Endothelial cell of umbilical vein (primary cell): ENCODE data around the gene PLD1. TPM values are rescaled to one million over a fixed set of nuclear protein-coding genes. Genes with fewer than 3 reads are reported as not detected.

Experiments used
- BruUV-seq: library from RNA; stranded (reverse); fragments of 400-500 nt; replicated peaks from 2 replicates; lab custom pipeline; 2021; lab: Mats Ljungman, UMichigan
- CTCF ChIA-PET: fragments of 300-600, 350-600 bp; sonication (Branson Sonifier 250); formaldehyde crosslinking; loops from one replicate; lab custom pipeline; 2021; ENCODE audit warnings: antibody characterized with exemption, inconsistent platforms; lab: Charles Lee
- POLR2A ChIA-PET: fragments of 300-600, 350-600 bp; sonication (Branson Sonifier 250); formaldehyde crosslinking; loops from one replicate; lab custom pipeline; 2021; ENCODE audit warnings: antibody characterized with exemption, inconsistent platforms; lab: Charles Lee
- DNase-seq: peaks from one replicate; pipeline ENCODE4 v3.0.0-alpha.2; 2011; ENCODE audit warnings: low read depth, low spot score
- FAIRE-seq: peaks from 2 replicates; lab custom pipeline; 2011; peaks lifted over from hg19 to GRCh38; lab: Jason Lieb, UNC
- H2AFZ ChIP-seq: 2 replicates; pipeline ENCODE4 v1.6.0; 2012; ENCODE audit warnings: low read depth, low read length, control low read depth, inconsistent platforms
- H3K27ac ChIP-seq: 2 replicates; pipeline ENCODE4 v1.5.1; 2011; ENCODE audit warnings: low read depth, mild to moderate bottlenecking, control low read depth, low read length, moderate library complexity; ENCODE audit not compliant: insufficient read depth
- H3K27me3 ChIP-seq, 2 experiments: 2 replicates each; pipeline versions ENCODE4 v1.6.0 to v1.6.1; 2011; ENCODE audit warnings: low read length in 2 of 2, mixed read lengths in 1 of 2; ENCODE audit not compliant: control insufficient read depth in 2 of 2, insufficient read depth in 2 of 2
- H3K36me3 ChIP-seq, 2 experiments: 2 replicates in 1 of 2; 3 replicates in 1 of 2; pipeline ENCODE4 v1.5.1; 2011; ENCODE audit warnings: low read length in 2 of 2, mild to moderate bottlenecking in 1 of 2, moderate library complexity in 1 of 2; ENCODE audit not compliant: control insufficient read depth in 2 of 2, insufficient read depth in 2 of 2; ENCODE audit errors: extremely low read depth in 1 of 2
- H3K4me1 ChIP-seq: 3 replicates; pipeline ENCODE4 v1.5.1; 2011; ENCODE audit warnings: mild to moderate bottlenecking, low read length; ENCODE audit not compliant: control insufficient read depth, insufficient read depth; ENCODE audit errors: extremely low read depth
- H3K4me2 ChIP-seq: 2 replicates; pipeline ENCODE4 v1.6.1; 2011; ENCODE audit warnings: low read length, control low read depth, mixed read lengths; ENCODE audit not compliant: insufficient read depth
- H3K4me3 ChIP-seq, 3 experiments: fragments of 200-600 bp in 1 of 3; sonication (generic), shearing (Covaris generic) in 1 of 3; replicated peaks in 1 of 3; 2 replicates each; pipeline ENCODE4 v1.5.1; 2011 to 2016; ENCODE audit warnings: control low read depth in 3 of 3, low read length in 3 of 3, mild to moderate bottlenecking in 2 of 3, inconsistent platforms in 1 of 3, low read depth in 1 of 3, moderate library complexity in 1 of 3; ENCODE audit not compliant: insufficient read depth in 1 of 3
- H3K79me2 ChIP-seq: 2 replicates; pipeline ENCODE4 v1.6.0; 2012; ENCODE audit warnings: low read length, inconsistent platforms; ENCODE audit not compliant: control insufficient read depth, insufficient read depth
- H3K9ac ChIP-seq: replicated peaks from 2 replicates; pipeline ENCODE3; 2011; ENCODE audit warnings: low read length, control low read depth; ENCODE audit not compliant: insufficient read depth; ENCODE audit errors: extremely low read depth
- H3K9me1 ChIP-seq: replicated peaks from 3 replicates; pipeline ENCODE4 v1.6.0; 2011; ENCODE audit warnings: mild to moderate bottlenecking, low read length; ENCODE audit not compliant: control insufficient read depth, insufficient read depth; ENCODE audit errors: extremely low read depth
- H3K9me3 ChIP-seq: replicated peaks from 2 replicates; pipeline ENCODE4 v1.5.1; 2012; ENCODE audit warnings: low read length, inconsistent platforms; ENCODE audit not compliant: control insufficient read depth, insufficient read depth
- H4K20me1 ChIP-seq: replicated peaks from 2 replicates; pipeline ENCODE3; 2011; ENCODE audit warnings: mild to moderate bottlenecking, low read length; ENCODE audit not compliant: control insufficient read depth, insufficient read depth; ENCODE audit errors: extremely low read depth
- CTCF ChIP-seq, 2 donors: IDR thresholded peaks; 1 replicate in 1 of 2; 2 replicates in 1 of 2; pipeline ENCODE4 v1.5.1; 2011; ENCODE audit warnings: low read length in 2 of 2, mild to moderate bottlenecking in 2 of 2, moderate library complexity in 2 of 2, control low read depth in 1 of 2, inconsistent platforms in 1 of 2, low read depth in 1 of 2; ENCODE audit not compliant: insufficient read depth in 1 of 2; ENCODE audit errors: extremely low read depth in 1 of 2
- EZH2 ChIP-seq: IDR thresholded peaks from 2 replicates; pipeline ENCODE4 v1.6.1; 2012; ENCODE audit warnings: borderline replicate concordance, low read depth, mild to moderate bottlenecking, moderate library complexity, low read length, inconsistent platforms; ENCODE audit not compliant: severe bottlenecking
- FOS ChIP-seq: IDR thresholded peaks from 2 replicates; pipeline ENCODE4 v1.6.1; 2011; ENCODE audit warnings: mild to moderate bottlenecking, low read length, moderate library complexity, borderline replicate concordance; ENCODE audit not compliant: insufficient read depth
- GATA2 ChIP-seq: IDR thresholded peaks from 2 replicates; pipeline ENCODE4 v1.7.0; 2011; ENCODE audit warnings: low read depth, mild to moderate bottlenecking, moderate library complexity, mixed read lengths, low read length; ENCODE audit not compliant: insufficient read length, insufficient read depth
- JUN ChIP-seq: IDR thresholded peaks from 2 replicates; pipeline ENCODE4 v1.6.1; 2011; ENCODE audit warnings: borderline replicate concordance, low read depth; ENCODE audit not compliant: insufficient read length, insufficient read depth
- MAX ChIP-seq: IDR thresholded peaks from 2 replicates; pipeline ENCODE4 v1.6.1; 2011; ENCODE audit not compliant: insufficient read depth, insufficient read length
- MYC ChIP-seq: IDR thresholded peaks from one replicate; pipeline ENCODE4 v1.6.1; 2011; ENCODE audit warnings: mild to moderate bottlenecking, low read depth, low read length
- POLR2A ChIP-seq: IDR thresholded peaks from 2 replicates; pipeline ENCODE4 v1.6.1; 2012; ENCODE audit warnings: low read depth, mild to moderate bottlenecking, control low read depth, low read length
- POLR2AphosphoS5 ChIP-seq: IDR thresholded peaks from 2 replicates; pipeline ENCODE4 v1.6.1; 2012; ENCODE audit warnings: low read depth, mild to moderate bottlenecking, control low read depth, low read length, moderate library complexity; ENCODE audit not compliant: insufficient read depth
- dilution Hi-C: fragments of 300-500 bp; cut with MboI; formaldehyde crosslinking; loops from one replicate; pipeline ENCODE4 v1.15.0; 2019; ENCODE audit warnings: low sequenced_read_pairs; ENCODE audit not compliant: extremely low pct_ligation_motif_present
- intact Hi-C: fragments of 100-400 bp; cut with micrococcal nuclease; formaldehyde crosslinking; loops from one replicate; pipeline ENCODE4 v1.10.0; 2022
- polyA plus RNA-seq, 4 experiments: library from polyadenylated mRNA; depleted of rRNA in 3 of 4; stranded (reverse) in 3 of 4; unstranded in 1 of 4; fragments of >200 nt; gene quantifications; 2 replicates each; pipeline versions ENCODE4 v1.2.1 to v1.2.3, GENCODE V29; 2011 to 2012; ENCODE audit warnings: missing spikeins in 1 of 4
- total RNA-seq: library from RNA; stranded (reverse); gene quantifications from 2 replicates; pipeline ENCODE4 v1.2.3, GENCODE V29; 2021

PLD1 gene
- total and polyA plus RNA-seq, 2 donors (not counting 3 experiments of a cell fraction or from before 2014, with no cell fraction given), result 42.0 to 108 TPM

- Histone ChIP-seq H4K20me1 (no peaks in the 10 kb centered on the region), H3K27me3 (no peaks in the 10 kb centered on the region), H3K4me3 (no peak overlapping the region), H3K9me1 (no peaks in the 10 kb centered on the region), H3K4me2 (no peak overlapping the region), H3K36me3 (no peaks in the 10 kb centered on the region), H3K9ac (no peak overlapping the region), H3K9me3 (no peaks in the 10 kb centered on the region), H3K27ac (no peak overlapping the region), H3K79me2 (no peaks in the 10 kb centered on the region), H3K4me1 (peaks cover 41% of the 10 kb centered on the region), H2AFZ (no peak overlapping the region)
- ChIA-PET CTCF (interaction anchor here (0.9 to 1.1 kb wide), 2 partner anchors 39 to 221 kb away, joined by 3 read pairs; no protein-coding TSS in a partner anchor), POLR2A (no interaction called here)
- no peak for FAIRE-seq
- intact Hi-C loops (no loop called here), dilution Hi-C loops (no loop called here)
- DNase-seq, result no peak
- no TSS peak for BruUV-seq
- TF ChIP-seq FOS (no peak), CTCF (IDR thresholded peaks at IDR 0.05; ENCODE audit: extremely low read depth in 1 of 2, insufficient read depth in 1 of 2, low read depth in 1 of 2, low read length in 2 of 2) (no peak), MYC (no peak), POLR2AphosphoS5 (no peak), POLR2A (no peak), JUN (no peak), EZH2 (no peak), GATA2 (no peak), MAX (no peak)
Measured at GRCh38 chr3:171835613-171836012, 25.3 kb upstream of the PLD1 start.
